Measurements from ENCODE around the gene HAUS3.

The HAUS3 gene

GRCh38 chr4:2241410-2242353, at the start of gene HAUS3, which contains the start of gene POLN:
TSS of gene HAUS3 (minus strand) at chr4:2242121. CDS start at chr4:2240946, 1,175 bp downstream.
TSS of gene POLN (minus strand) at chr4:2242121. CDS start at chr4:2229231, 12,890 bp downstream.
- no peaks in the 10 kb centered on the region for H3K27me3 ChIP-seq (ENCODE audit: insufficient read depth, low read depth, severe bottlenecking)
- peak within 1 kb of the TSS; percentile 75 for H3K27ac ChIP-seq
- peaks cover 35% of the 10 kb centered on the region for H3K36me3 ChIP-seq
- H3K9me3 ChIP-seq (ENCODE audit: severe bottlenecking), result no peaks in the 10 kb centered on the region
- no peak for TF ChIP-seq CTCF (IDR thresholded peaks at IDR 0.05; ENCODE audit: low read depth, low read length)
- H3K4me3 ChIP-seq (ENCODE audit: low read depth, low read length), result peak within 1 kb of the TSS; percentile 62
- DNase-seq, result peak; percentile 99

GRCh38 chr4:2290974-2291704, 49.2 kb upstream of the HAUS3 start:
- no peaks in the 10 kb centered on the region for H3K36me3 ChIP-seq
- no peak overlapping the region; the same call in 1 of the 2 replicates for H3K27ac ChIP-seq
- DNase-seq, result peak; percentile 6
- peaks cover 3% of the 10 kb centered on the region for H3K9me3 ChIP-seq (ENCODE audit: severe bottlenecking)
- H3K4me3 ChIP-seq (ENCODE audit: low read depth, low read length), result no peak overlapping the region
- TF ChIP-seq CTCF (IDR thresholded peaks at IDR 0.05; ENCODE audit: low read depth, low read length), result no peak
- no peaks in the 10 kb centered on the region for H3K27me3 ChIP-seq (ENCODE audit: insufficient read depth, low read depth, severe bottlenecking)

GRCh38 chr4:2290488-2290887, 48.6 kb upstream of the HAUS3 start:
- Histone ChIP-seq H3K36me3 (no peaks in the 10 kb centered on the region), H3K4me3 (ENCODE audit: low read depth, low read length) (no peak overlapping the region), H3K27me3 (ENCODE audit: insufficient read depth, low read depth, severe bottlenecking) (no peaks in the 10 kb centered on the region), H3K27ac (no peak overlapping the region), H3K9me3 (ENCODE audit: severe bottlenecking) (peaks cover 3% of the 10 kb centered on the region)
- peak; percentile 8 for DNase-seq
- TF ChIP-seq CTCF (IDR thresholded peaks at IDR 0.05; ENCODE audit: low read depth, low read length), result no peak

- Histone ChIP-seq H3K36me3 (no peaks in the 10 kb centered on the region), H3K27ac (no peak overlapping the region), H3K4me3 (ENCODE audit: low read depth, low read length) (no peak overlapping the region), H3K27me3 (ENCODE audit: insufficient read depth, low read depth, severe bottlenecking) (no peaks in the 10 kb centered on the region), H3K9me3 (ENCODE audit: severe bottlenecking) (peaks cover 3% of the 10 kb centered on the region)
- TF ChIP-seq CTCF (IDR thresholded peaks at IDR 0.05; ENCODE audit: low read depth, low read length), result no peak
- DNase-seq, result no peak
Measured at GRCh38 chr4:2289955-2290333, 48.0 kb upstream of the HAUS3 start.

GRCh38 chr4:2289311-2289954, 47.5 kb upstream of the HAUS3 start:
- no peak overlapping the region for H3K27ac ChIP-seq
- DNase-seq, result peak; percentile 6
- H3K9me3 ChIP-seq (ENCODE audit: severe bottlenecking), result peaks cover 3% of the 10 kb centered on the region

More at GRCh38 chr4:2289311-2289954, 47.5 kb upstream of the HAUS3 start:
- TF ChIP-seq CTCF (IDR thresholded peaks at IDR 0.05; ENCODE audit: low read depth, low read length), result no peak
- Histone ChIP-seq H3K4me3 (ENCODE audit: low read depth, low read length) (no peak overlapping the region), H3K27me3 (ENCODE audit: insufficient read depth, low read depth, severe bottlenecking) (no peaks in the 10 kb centered on the region), H3K36me3 (no peaks in the 10 kb centered on the region)
